Hepatocyte (in vitro differentiated cells): ENCODE data around the gene TSHZ3. TPM values are rescaled to one million over a fixed set of nuclear protein-coding genes. Genes with fewer than 3 reads are reported as not detected.

Experiments used
- DNase-seq: peaks from one replicate; pipeline ENCODE4 v3.0.0-alpha.2; 2016; ENCODE audit warnings: low spot score
- H2AFZ ChIP-seq: fragments of 200-600 bp; sonication (generic); 2 replicates; pipeline ENCODE4 v1.6.0; 2016; ENCODE audit warnings: antibody characterized with exemption, mild to moderate bottlenecking
- H3K27ac ChIP-seq: fragments of 200-600 bp; sonication (generic); 2 replicates; pipeline ENCODE4 v1.5.1; 2016; ENCODE audit warnings: mild to moderate bottlenecking
- H3K27me3 ChIP-seq: fragments of 200-600 bp; sonication (generic); 2 replicates; pipeline ENCODE4 v1.6.1; 2016
- H3K36me3 ChIP-seq: fragments of 200-600 bp; sonication (generic); replicated peaks from 2 replicates; pipeline ENCODE4 v1.5.1; 2016; ENCODE audit warnings: low read depth; ENCODE audit not compliant: insufficient read depth
- H3K4me1 ChIP-seq: fragments of 200-600 bp; sonication (generic); 2 replicates; pipeline ENCODE4 v1.5.1; 2016; ENCODE audit warnings: mild to moderate bottlenecking, moderate library complexity; ENCODE audit not compliant: insufficient read depth
- H3K4me2 ChIP-seq: fragments of 200-600 bp; sonication (generic); 2 replicates; pipeline ENCODE4 v1.6.0; 2016
- H3K4me3 ChIP-seq: fragments of 200-600 bp; sonication (generic); 2 replicates; pipeline ENCODE4 v1.5.1; 2016; ENCODE audit warnings: mild to moderate bottlenecking
- H3K79me2 ChIP-seq: fragments of 200-600 bp; sonication (generic); 2 replicates; pipeline ENCODE4 v1.6.0; 2017; ENCODE audit warnings: mild to moderate bottlenecking
- H3K9me2 ChIP-seq: fragments of 200-600 bp; sonication (generic); replicated peaks from 2 replicates; pipeline ENCODE4 v1.6.0; 2017; ENCODE audit warnings: mild to moderate bottlenecking; ENCODE audit not compliant: insufficient read depth
- H3K9me3 ChIP-seq: fragments of 200-600 bp; sonication (generic); 2 replicates; pipeline ENCODE4 v1.5.1; 2016; ENCODE audit warnings: low read depth, mild to moderate bottlenecking
- H4K20me1 ChIP-seq: fragments of 200-600 bp; sonication (generic); 2 replicates; pipeline ENCODE4 v1.6.0; 2016; ENCODE audit warnings: mild to moderate bottlenecking; ENCODE audit not compliant: insufficient read depth, poor library complexity, severe bottlenecking
- CTCF ChIP-seq: fragments of 200-600 bp; sonication (generic); IDR thresholded peaks from 2 replicates; pipeline ENCODE4 v1.5.1; 2016; ENCODE audit warnings: antibody characterized with exemption, mild to moderate bottlenecking; ENCODE audit not compliant: poor library complexity
- EZH2 ChIP-seq: fragments of 200-600 bp; sonication (generic); IDR thresholded peaks from 2 replicates; pipeline ENCODE4 v1.6.1; 2016; ENCODE audit warnings: antibody characterized with exemption, mild to moderate bottlenecking, borderline replicate concordance
- EZH2phosphoT487 ChIP-seq: fragments of 200-600 bp; sonication (generic); IDR thresholded peaks from one replicate; pipeline ENCODE4 v1.6.1; 2018; ENCODE audit warnings: antibody characterized with exemption, mild to moderate bottlenecking, low read depth, moderate library complexity; ENCODE audit not compliant: unreplicated experiment, severe bottlenecking
- WGBS: methylation state at CpG from one replicate; pipeline ENCODE4 v1.1.6; 2016; ENCODE audit warnings: low lambda C conversion rate; ENCODE audit errors: missing lambda C conversion rate; 5-methylcytosine and 5-hydroxymethylcytosine counted together
- polyA plus RNA-seq: library from polyadenylated mRNA; unstranded; fragments of >200 nt; fragmentation: Nextera tagmentation; extraction: Ambion mirVana; gene quantifications from 2 replicates; pipeline ENCODE4 v1.2.1, GENCODE V29; 2016
- total RNA-seq: library from RNA; depleted of rRNA; stranded (reverse); fragments of >200 nt; gene quantifications from 2 replicates; pipeline ENCODE4 v1.2.3, GENCODE V29; 2014

The TSHZ3 gene
- total and polyA plus RNA-seq, 2 experiments from 2014 or later: 4.9 to 5.3 TPM

DNA sequence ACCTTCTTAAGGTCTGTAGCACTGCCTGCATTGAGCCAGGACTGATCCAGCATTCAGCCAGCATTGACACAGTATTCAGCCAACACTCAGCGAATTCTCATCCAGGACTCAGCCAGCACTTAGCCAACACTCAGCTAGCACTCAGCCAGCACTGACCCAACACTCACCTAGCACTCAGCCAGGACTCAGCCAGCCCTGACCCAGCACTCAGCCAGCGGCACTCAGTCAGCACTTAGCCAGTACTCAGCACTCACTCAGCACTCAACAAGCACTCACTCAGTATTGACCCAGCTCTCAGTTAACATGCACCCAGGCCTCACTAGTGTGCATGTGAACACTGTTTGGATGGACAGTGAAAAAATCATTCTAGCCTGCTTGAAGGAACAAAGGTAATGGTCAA lies 55.0 kb downstream of the TSHZ3 start:
- H3K27me3 ChIP-seq: no peaks in the 10 kb centered on the region
- no peaks in the 10 kb centered on the region for H3K9me2 ChIP-seq
- H3K4me1 ChIP-seq: no peaks in the 10 kb centered on the region
- H3K79me2 ChIP-seq: peaks cover 18% of the 10 kb centered on the region
- DNase-seq: no peak
- H3K27ac ChIP-seq: no peak overlapping the region
- H3K36me3 ChIP-seq: no peaks in the 10 kb centered on the region
- no peaks in the 10 kb centered on the region for H4K20me1 ChIP-seq
- no peak overlapping the region for H2AFZ ChIP-seq
- no peak overlapping the region for H3K4me3 ChIP-seq
- H3K4me2 ChIP-seq: no peak overlapping the region
- no peaks in the 10 kb centered on the region for H3K9me3 ChIP-seq
- WGBS: 94% methylated on average over 2 of the region's 2 CpGs
- TF ChIP-seq CTCF (no peak), EZH2phosphoT487 (no peak), EZH2 (no peak)

DNA sequence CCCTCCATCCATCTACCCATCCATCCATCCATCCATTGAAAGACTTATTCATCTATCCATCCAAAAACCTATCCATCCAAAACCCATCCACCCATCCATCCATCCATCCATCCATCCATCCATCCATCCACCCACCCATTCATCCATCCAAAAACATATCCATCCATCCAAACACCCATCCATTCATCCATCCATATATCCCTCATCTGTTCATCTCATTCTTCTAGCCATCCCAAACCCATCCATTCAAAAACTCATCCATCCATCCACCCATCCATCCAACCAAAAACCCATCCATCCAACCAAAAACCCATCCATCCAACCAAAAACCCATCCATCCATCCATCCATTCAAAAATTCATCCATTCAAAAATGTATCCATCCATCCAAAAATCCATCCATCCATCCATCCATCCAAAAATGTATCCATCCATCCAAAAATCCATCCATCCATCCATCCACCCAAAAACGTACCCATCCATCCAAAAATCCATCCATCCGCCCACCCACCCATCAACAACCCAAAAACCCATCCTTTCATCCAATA lies 56.5 kb downstream of the TSHZ3 start:
- no peak overlapping the region for H2AFZ ChIP-seq
- TF ChIP-seq EZH2phosphoT487: no peak
- no peak for TF ChIP-seq EZH2
- TF ChIP-seq CTCF: no peak
- no peaks in the 10 kb centered on the region for H3K9me3 ChIP-seq
- H3K36me3 ChIP-seq: no peaks in the 10 kb centered on the region
- H3K27me3 ChIP-seq: no peaks in the 10 kb centered on the region
- DNase-seq: no peak
- H3K9me2 ChIP-seq: no peaks in the 10 kb centered on the region
- H3K4me3 ChIP-seq: no peak overlapping the region
- no peak overlapping the region for H3K4me2 ChIP-seq
- H4K20me1 ChIP-seq: no peaks in the 10 kb centered on the region
- H3K4me1 ChIP-seq: no peaks in the 10 kb centered on the region
- 84% methylated on average over 2 of the region's 2 CpGs for WGBS
- no peak overlapping the region for H3K27ac ChIP-seq
- H3K79me2 ChIP-seq: peaks cover 18% of the 10 kb centered on the region

DNA sequence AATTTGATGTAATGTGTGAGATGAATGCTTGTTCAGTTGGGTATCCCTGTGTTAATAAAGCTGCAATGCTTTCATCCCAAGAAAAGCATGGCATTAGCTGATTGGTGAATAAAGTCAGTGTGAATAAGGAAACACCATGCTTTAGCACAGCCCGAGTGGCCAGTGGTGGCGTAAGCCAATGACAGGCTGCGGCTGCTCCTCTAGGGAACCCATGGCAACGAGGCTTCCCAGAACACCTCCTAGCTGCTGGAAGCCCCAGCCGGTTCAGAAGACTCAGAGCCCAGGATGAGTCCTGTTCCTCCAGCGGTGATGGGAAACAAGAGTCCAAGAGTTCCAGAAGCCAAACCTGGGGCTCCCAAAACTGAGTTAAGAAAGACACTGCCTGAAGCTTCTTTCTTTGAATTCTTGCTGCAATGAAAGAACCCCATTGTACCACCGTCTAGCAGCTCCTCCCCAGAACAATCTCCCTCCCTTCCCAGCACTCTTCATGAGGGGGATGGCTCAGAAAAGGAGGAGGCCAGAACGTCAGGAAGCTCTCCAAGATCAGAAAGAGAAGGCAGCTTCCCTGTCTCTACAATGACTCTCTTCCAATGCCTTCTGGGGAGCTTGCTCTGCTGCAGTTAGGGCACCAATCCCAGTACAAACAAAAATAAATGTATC lies 58.2 kb downstream of the TSHZ3 start:
- no peak overlapping the region for H3K4me3 ChIP-seq
- no peaks in the 10 kb centered on the region for H3K36me3 ChIP-seq
- no peaks in the 10 kb centered on the region for H3K9me3 ChIP-seq
- TF ChIP-seq CTCF (no peak), EZH2phosphoT487 (no peak), EZH2 (no peak)
- H3K4me2 ChIP-seq: no peak overlapping the region
- no peaks in the 10 kb centered on the region for H3K4me1 ChIP-seq
- no peak for DNase-seq
- peaks cover 15% of the 10 kb centered on the region for H3K79me2 ChIP-seq
- WGBS: 82% methylated on average over 8 of the region's 8 CpGs
- no peak overlapping the region for H3K27ac ChIP-seq
- peaks cover under 1% of the 10 kb centered on the region for H4K20me1 ChIP-seq
- no peaks in the 10 kb centered on the region for H3K27me3 ChIP-seq
- no peak overlapping the region for H2AFZ ChIP-seq
- no peaks in the 10 kb centered on the region for H3K9me2 ChIP-seq
